Activated CD8-positive, alpha-beta memory T cell treated with anti-CD3 and anti-CD28 coated beads for 4 hours (primary cell): ENCODE measurements around the gene QSOX1.

Experiments used
- DNase-seq, 2 donors: peaks; one replicate each; pipeline ENCODE4 v3.0.0-alpha.2; 2020; ENCODE audit warnings: low read depth in 2 of 2

Gene QSOX1

DNA sequence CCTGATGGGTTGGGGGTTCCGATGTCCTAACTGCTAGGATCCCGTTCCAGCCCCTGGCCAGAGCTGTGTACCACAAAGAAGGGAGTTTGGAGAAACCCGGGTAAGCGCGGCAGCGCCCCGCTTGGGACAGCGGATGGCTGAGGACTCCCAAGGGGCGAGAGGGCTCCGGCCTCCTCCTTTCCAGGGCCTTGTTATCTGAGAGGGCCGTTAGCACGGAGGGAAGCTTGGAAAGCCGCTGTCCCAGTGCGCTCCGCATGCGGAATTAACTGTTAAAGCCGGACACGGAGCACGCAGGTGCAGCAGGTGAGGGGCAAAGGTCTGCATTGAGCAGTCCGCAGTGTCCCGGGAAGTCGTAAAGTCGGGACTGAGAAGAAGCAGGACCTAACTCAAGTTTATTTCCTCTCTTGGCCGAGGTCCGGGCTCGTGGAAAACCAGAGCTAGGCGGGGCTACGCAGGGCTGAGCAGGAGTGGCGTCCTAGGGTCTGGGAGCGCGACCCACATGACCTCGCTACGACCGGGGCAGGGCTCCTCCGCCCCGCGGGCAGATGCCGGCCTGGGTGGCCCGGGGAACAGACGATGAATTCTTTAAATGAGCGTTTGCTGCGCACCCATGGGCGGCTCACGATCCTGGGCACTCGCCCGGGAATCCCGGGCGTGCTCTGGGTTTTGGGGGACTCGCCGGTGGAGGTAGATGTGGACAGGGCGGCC, 79.9 kb downstream of the QSOX1 start:
- no peak for DNase-seq

DNA sequence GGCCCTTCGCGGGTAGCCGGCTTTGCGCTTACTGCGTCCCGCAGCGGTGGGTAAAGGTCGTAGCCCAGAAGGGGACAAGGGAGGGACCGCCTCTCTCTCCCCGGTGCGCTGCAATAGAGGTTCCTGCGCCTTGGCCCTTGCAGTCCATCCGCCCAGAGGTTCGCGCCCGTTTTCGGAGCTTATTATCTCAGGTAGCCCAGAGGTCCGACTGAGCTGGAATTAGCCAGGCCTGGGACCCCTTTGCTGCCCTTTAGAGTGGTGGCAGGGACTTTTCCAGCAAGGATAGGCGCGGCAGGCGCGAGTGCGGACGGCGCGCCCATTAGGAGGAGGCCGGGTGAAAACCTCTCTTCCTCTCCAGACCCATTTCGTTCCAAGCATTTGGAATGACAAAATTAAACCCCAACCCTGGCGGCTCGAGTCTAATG, 80.4 kb downstream of the QSOX1 start:
- no peak for DNase-seq

DNA sequence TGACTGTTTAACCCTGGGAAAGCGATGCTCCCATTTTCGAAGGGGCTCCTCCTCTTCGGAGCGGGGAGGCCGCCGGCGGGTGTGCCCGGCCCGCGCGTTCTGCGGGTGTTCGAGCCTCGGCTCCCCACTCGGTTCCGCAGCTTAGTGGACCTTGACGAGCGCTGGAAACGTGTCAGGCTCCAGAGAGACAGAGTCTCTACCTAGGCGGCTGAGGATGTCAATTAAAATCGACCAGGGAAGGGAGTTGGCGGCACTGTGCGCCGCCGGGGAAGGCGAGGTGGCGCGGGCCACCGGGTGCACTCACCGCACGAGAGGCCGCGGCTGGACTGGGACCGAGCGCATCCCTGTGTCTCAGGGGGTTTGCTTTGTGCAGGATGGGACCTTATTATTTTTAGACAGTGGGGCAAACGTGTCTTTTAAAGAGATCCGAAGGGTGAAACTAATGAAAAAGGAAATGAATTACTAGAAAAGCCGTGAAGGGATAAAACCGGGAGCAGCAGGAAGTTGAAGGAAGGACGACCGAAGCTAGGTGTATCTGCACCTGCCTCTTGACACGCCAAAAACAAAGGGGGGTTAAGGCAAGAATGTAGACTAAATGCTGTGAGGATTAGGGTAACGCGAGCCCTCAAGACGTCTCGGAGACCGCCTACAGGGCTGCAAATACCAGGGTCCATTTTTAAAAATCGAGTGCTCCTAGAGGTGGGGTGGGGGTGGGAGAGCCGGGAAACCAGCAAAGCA, 81.0 kb downstream of the QSOX1 start:
- DNase-seq: no peak

DNA sequence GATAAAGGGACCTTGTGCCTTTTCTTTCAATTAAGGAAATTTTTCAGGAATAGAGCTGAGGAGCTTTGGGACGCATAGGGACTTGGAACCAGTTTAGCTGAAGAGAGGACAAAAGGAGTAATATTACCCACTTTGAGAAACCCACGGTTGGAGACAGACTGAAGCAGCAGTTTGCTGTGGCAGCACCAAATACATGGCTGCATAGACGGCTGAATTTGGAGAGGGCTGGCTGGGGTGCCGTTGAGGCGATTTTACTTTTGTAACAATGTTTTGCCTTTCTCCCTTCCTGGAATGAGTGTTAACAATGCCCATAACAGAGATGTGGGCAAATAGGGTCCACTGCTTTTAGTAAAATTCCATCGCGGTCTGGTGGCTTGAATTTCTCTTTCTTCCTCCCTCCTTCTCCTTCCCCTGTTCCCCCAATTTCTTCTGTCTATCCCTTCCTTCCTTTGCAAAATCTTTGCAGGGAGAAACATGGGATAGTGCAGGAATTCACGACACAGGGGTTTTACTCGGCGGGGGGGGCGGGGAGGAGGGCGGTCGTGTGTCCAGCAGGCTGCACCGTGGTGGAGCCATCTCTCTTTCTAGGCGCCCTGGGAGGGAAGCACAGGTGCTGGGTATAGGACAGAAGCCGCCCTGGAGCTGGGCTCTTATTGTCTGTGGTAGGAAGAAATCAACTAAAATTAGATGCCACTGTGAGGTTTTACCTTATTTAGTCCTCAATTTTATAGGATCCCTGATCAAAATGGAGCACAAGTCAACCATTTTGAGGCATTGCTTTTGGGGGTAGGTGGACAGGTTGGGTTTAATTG, 82.2 kb downstream of the QSOX1 start:
- no peak for DNase-seq

DNA sequence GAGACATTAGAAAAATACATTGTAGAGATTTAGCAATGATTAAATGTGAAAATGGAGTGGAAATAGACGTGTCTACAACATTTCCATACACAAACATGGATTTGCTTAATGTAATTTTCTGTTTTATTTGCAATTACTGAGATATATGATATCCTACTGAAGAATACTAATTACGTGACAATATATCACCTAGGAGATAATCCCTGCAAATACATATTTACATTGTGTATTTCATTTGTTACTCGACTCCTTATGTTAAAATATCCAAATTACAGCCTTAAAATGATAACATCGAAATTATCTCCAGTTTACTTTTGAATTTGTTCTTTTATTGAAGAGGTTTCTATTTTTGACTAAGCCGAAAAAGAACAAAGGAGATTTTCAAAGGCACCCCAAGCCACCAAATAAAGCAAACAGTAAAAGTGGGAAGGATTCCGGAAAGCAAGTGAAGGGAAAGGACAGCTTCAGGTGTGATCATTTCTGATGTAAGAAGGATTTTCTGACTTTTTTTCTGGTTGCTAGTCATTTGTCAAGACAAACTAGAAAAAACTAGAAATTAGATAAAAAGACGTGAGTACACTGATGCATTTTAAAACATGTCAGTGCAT, 83.3 kb downstream of the QSOX1 start:
- no peak for DNase-seq

DNA sequence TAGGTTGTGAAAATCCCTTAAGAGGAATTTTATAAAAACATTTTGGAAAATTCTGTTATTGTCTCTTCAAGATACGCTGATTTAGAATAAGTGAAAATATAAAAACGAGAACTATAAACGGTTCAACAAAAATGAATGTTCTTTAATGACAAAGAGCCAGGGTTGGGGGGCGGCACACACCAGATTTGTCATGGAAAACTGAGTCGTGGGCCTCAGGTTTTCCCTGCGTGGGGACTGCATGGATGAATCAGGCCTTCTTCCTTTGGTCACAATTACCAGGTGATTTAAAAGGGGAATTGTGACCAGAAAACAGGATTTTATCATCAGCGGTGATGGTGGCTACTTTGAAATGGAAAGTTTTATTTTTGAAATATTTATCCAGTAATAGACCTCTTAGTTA, 84.0 kb downstream of the QSOX1 start:
- DNase-seq: no peak

DNA sequence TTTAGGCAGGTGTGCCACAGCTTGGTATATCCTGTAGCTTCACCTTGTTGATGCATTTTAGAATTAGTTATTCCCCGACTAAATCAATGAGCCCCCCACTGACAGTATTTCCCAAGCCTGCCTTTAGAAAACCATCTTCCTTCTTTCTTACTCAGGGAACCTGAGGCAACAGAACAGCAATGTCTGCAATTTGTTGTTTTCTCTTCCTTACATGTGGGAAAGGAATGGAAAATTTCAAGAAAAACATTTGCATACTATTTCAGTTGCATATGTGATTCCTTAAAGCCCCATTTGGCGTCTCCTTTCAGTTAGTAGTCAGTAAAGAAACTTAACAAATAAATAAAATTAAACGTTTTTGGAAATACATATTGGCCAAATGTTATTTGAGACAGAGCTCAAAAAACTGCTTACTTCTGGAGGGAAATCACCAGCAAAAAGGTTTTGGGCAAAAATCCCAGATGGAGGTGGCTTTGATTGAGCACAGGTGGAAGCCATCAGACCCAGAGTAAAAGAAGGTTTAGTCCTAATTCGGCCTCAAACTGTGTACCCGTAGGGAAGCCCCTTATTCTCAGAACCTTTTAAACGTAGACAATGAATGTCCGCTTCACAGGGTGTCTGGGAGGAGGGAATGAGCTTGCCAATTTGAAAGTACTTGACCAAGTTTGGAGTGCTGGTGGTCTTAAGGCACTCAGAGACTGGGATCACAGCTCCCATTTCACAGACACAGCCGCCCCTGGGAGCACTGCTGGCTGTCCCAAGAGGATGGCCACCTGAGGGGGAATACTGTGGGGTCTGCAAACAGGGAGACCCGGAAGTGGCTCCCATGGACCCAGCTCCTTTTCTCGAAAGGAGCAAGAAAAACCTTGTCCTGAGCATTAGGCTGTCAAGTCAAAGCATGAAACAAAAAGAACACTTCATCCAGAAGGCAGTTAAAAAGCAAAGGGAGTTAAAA, 84.8 kb downstream of the QSOX1 start:
- no peak for DNase-seq

DNA sequence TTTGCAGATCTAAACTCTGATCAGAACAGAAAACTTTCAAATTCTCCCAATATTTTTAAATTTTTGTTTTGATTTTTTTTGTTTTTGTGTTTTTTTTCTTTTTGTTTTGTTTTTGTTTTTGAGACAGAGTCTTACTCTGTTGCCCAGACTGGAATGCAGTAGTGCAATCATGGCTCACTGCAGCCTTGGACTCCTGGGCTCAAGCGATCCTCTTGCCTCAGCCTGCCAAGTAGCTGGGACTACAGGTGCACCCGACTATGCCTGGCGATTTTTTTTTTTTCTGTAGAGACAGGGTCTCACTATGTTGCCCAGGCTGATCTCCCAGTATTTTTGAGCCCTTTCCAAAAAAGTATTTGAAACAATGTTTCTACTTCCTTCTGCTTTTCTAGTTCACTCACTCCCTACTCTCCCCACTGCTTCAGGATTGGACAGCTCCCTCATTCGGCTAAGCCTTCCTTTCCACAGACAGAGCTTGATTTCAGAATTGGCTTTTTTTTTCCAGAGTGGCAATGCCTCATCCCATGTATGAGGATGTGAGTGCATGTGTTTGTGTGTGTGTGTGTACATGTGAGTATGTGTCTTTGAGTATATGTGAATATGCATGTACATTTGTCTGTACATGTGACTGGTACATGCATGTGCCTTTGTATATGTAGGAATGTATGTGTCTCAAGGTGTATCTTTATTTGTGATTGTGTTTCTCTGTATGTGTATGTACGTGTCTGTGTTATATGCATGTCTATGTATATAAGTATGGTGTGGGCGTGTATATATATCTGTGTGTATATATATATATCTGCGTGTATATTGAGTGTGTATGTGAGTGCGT, 87.3 kb downstream of the QSOX1 start:
- DNase-seq: no peak

DNA sequence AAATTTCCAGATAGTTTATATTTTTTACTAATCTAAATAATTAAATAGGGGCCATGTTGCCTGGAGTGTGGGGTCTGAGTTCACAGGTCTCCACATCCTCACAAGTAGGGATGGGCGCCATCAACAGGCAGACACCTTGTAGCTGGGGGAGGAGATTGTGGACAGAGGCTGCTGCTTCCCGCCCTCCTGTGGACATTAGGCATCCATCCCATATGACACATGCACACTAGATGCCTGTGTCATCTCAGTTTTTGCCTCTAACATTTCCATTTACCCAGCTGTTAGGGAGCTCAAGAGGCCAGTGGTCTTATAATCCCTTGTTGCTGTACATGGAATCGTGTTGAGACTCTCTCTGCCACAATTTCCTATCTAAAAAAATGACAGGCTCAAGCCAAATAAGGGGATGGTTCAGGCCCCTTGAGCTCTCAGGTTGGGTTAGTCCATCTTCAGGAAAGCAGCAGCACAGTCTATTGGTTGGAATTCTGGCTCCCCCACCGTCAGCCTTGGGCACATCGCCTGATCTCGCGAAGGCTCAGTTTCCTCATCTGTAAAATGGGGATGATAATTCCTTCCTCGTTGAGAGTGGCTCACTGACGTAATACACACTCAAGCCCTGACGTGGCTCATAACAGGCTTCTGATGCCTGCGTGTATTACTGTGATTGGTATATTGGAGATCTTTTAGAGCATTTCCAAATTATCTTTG, 89.0 kb downstream of the QSOX1 start:
- no peak for DNase-seq

DNA sequence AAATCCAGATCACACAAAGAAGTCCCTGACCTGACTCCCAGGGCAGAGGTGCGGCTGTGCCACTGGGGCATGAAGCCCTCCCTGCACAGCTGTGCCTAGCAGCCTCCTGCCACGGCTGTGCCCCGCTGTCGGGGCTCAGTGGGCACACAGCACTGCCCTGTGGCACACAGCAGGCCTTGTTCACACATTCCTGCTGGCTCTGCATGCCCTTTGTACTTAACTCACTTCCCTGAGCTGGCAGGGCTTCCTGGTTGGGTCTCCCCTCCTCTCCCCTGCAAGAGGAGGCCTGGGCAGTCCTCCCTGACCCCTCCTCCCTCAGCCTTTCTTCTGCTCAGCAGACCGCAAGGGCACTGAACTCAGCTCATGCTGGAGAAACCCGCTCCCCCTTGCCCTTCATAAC, 90.2 kb downstream of the QSOX1 start:
- no peak for DNase-seq

DNA sequence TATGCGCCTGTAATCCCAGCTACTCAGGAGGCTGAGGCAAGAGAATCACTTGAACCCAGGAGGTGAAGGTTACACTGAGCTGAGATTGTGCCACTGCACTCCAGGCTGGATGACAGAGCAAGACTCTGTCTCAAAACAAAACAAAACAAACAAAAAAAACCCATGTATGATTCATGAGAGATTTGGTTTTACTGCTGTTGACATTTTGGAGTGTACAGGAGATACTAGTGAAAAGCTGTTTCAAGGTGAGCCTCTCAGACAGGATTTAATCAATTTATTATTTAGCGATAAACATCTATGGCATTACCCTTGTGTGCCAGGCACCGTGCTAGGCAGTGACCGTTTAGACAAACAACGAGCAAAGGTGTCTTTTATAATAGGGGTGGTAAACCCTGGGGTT, 91.9 kb downstream of the QSOX1 start:
- no peak for DNase-seq

DNA sequence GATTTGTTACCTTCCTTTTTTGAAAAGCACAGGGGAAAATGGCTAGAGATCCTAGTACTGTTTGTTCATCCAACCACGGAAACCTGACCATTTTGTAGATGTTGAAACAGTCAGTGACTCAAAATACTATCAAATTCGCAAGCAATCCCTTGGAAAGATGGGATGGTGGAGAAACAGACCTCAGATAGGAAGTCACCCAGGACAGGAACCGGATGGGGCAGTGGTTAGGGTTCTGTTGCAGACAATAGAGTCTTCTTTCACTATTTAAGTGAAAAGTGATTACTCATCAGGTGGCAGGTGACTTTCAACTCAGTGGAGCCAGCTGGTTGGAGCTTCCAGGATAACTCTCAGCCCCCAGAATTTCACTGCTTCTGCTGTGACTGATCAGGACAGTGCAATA, 92.4 kb downstream of the QSOX1 start:
- no peak for DNase-seq

DNA sequence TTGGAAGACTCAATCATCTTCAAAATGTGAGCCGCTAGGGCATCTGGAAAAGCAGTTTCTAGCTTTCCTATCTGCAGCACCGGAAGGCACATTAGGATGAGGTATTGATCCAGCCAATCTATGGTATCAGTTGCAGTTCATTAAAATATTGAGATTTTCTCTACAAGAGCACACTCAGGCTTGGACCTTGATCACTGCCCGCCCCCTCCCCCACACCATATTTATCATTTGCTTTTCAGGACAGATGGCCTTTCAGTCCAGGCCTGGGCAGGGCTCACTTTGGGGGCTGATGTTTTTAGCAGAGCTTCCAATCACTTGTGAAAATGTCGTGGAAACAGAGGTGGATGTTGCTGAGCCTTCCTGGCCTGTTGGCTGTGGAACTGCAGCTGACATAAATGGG, 92.9 kb downstream of the QSOX1 start:
- no peak for DNase-seq

DNA sequence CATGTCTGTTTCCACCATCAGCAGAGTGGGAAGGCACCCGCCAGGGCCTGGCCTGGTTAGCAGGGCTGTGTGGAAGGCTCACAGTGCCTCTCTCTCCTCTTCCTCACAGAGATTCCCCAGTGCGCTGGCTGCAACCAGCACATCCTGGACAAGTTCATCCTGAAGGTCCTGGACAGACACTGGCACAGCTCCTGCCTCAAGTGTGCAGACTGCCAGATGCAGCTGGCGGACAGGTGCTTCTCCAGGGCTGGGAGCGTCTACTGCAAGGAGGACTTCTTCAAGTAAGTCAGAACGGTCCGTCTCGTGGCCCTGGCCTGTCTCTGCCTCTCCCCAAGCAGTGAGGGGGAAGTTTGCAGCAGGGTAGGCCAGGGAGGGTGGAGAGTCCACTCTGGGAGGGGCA, 93.5 kb downstream of the QSOX1 start:
- no peak for DNase-seq

DNA sequence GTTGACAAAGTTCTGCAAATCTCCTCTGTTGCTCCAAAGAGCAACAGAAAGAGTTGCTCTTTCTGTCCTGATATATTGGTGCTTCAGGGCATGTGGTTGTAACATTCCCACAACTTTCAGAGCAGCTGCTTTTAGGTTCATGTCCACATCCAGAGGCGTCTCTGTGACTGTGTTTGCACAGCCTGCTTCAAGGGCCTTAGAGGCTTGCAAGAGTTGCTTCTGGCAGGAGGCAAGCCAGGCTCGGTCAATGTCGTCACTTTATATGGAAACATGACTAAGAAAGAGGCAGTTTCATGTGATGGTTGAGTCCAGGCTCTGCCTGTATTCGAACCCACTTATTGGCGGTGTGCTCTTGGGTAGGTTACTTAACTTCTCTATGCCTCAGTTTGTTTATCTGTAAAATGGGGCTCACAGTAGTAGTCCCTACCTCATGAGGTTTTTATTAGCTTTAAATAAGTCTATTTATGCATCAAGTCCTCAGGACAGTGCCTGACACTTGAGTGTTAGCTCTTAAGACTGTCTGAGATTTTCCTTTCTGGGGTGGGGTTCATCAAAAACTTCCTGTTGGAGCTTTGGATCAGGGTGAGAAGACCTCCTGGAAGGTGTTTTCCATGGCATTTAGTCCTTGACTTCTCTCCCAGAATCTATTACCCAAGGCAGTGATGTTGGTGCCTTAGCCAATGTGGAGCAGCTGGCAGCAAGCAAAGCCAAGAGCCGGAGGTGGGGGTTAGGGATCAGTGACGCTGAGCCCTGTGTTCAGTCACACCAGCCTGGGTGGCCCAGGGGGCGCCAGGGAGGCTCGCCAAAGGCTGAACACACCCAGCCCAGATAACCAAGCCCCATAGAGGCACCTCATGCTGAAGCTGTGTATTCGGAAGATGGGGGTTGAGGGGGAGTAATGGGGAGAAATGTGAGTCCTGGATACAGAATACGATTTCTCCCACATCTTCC, 94.3 kb downstream of the QSOX1 start:
- no peak for DNase-seq

DNA sequence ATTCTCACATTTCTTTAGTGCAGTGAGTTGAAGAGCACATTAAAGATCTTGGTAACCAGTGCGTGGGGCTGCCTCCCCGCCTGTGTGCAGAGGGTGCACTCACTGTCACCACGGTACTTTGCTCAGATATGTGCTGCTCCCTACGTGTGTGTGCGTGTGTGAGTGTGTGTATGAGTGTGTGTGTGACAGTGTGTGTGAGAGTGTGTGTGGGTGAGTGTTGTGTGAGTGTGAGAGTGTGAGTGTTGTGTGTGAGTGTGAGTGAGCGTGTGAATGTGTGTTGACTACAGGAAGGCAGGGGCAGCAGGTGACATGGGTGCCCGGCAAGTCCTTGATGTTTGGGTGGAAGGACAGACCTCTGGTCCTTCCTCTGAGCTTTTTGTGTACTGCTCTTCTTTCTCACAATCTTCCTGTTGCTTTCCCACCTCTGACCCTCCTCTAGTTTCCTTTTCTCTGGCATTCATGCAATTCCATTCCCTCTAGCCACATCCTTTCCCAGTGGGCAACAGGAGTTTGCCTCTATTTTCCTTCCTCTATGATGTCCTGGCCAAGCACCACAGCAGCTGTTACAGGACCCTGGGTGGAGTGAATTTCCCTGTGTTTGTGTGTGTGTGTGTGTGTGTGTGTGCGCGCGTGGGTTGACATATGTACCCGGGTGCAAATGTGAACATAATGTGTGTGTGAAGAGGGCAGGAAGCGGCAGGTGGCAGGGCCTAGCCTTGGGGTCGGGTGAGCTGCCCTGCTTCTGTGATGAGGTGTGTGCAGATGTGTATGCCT, 95.2 kb downstream of the QSOX1 start:
- DNase-seq: no peak

DNA sequence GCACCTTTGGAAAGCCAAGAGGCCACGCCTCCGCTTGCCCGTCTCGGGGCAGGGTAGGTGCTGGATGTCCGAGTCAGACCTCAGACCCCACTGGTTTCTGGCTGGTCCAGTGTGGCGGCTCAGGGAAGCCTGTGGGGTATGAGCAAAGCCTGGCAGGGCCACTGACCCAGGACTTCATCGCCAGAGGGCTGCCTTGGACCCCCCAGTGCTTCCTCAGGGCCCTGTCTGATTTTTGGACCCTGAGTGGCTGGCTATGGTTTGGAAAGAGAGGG, 95.8 kb downstream of the QSOX1 start:
- no peak for DNase-seq
